IPS-NIHi7 (cell line): ENCODE results near the gene PPP6R2.

Experiments
- DNase-seq: peaks from one replicate; pipeline ENCODE4 v3.0.0; 2012; ENCODE audit warnings: mixed read lengths; ENCODE audit errors: extremely low spot score

PPP6R2 gene

DNA sequence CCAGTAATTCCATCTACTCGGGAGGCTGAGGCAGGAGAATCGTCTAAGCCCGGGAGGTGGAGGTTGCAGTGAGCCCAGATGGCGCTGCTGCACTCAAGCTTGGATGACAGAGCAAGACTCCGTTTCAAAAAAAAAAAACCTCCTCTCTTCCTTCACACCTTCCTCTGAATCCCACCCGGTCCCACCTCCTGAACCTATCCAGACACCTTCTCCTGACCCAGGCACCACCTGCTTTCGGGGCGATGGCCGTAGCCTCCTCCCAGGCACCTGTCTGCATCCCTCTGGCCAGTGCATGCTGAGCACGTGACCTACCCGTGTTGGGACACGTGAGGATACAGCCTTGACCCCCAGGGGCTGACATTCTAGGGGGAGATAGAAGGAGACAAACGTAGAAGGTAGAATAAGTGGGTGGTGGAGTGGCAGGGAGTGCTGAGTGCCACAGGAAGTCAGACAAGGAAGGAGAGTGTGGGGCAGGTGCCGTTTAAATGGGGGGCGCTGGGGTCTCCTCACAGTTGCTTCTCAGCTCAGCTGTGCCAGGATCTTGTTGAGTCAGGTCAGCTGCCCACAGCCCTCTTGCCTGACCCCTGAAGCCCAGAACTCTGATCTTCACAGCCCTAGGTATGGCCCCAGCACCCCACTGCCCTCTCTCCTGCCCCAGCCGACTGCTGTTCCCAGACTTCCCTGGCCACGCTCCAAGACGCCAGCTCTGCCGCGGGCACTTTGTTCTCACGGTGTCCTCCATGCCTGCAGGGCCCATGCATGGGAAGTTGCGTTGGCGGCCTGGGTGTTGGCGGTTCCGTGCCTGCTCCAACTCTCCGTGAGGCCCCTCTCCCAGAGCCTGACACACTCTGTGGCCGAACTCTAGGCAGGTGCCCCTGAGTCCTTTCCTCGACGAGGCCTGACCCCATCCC lies 142.3 kb downstream of the PPP6R2 start:
- DNase-seq = no peak

- DNase-seq = no peak
Measured at GRCh38 chr22:50486561-50487289, 143.6 kb downstream of the PPP6R2 start, which contains the start of gene MIOX. TSS of gene MIOX (plus strand) at chr22:50486859. CDS start at chr22:50486898, 39 bp downstream.

DNA sequence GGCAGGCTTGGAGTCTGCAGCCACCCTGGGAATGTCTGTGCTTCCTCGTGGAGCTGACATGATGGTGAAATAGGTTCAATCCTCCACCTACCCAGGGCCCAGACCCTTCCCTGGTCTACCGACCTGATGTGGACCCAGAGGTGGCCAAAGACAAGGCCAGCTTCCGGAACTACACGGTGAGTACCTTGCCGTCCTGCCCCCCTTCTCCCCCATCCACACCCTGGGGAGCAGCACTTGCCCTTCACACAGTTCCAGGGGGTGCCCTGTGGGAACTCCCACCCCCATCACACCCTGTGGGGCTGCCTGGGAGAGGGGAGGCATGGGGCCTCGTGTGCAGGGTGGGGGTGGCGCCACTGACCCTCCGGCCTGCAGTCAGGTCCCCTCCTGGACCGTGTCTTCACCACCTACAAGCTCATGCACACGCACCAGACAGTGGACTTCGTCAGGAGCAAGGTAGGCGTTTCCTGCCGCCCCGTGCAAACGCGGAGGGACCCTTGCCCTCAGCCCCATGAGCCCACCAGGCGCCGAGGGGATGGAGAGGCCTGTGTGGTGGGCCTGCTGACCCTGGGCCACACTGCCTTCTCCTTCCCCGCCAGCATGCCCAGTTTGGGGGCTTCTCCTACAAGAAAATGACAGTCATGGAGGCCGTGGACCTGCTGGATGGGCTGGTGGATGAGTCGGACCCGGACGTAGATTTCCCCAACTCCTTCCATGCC lies 144.3 kb downstream of the PPP6R2 start:
- no peak for DNase-seq

- DNase-seq = no peak
Measured at GRCh38 chr22:50488006-50488677, 145.0 kb downstream of the PPP6R2 start.

DNA sequence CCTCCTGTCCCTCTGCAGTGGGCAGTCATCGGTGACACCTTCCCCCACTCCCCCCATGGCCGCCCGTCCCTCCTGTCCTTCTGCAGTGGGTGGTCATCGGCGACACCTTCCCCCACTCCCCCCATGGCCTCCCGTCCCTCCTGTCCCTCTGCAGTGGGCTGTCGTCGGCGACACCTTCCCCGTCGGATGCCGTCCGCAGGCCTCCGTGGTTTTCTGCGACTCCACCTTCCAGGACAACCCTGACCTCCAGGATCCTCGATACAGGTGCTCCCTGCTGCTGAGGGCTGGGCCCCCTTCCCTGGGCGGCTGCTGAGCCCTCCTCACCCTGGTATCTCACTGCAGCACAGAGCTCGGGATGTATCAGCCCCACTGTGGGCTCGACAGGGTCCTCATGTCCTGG lies 145.8 kb downstream of the PPP6R2 start:
- no peak for DNase-seq

- DNase-seq = no peak
Measured at GRCh38 chr22:50489363-50490243, 146.5 kb downstream of the PPP6R2 start.

GRCh38 chr22:50490531-50491308 lies 147.6 kb downstream of the PPP6R2 start:
- no peak for DNase-seq
